HG03575 (cell line): ENCODE measurements around the gene RALGDS.

Experiments
- ATAC-seq: cut with Tn5 transposase; IDR thresholded peaks from one replicate; pipeline ENCODE4 v1.9.1; 2021; ENCODE audit not compliant: unreplicated experiment, insufficient number of reproducible peaks, low FRiP score; ENCODE audit errors: extremely low read depth

RALGDS gene

DNA sequence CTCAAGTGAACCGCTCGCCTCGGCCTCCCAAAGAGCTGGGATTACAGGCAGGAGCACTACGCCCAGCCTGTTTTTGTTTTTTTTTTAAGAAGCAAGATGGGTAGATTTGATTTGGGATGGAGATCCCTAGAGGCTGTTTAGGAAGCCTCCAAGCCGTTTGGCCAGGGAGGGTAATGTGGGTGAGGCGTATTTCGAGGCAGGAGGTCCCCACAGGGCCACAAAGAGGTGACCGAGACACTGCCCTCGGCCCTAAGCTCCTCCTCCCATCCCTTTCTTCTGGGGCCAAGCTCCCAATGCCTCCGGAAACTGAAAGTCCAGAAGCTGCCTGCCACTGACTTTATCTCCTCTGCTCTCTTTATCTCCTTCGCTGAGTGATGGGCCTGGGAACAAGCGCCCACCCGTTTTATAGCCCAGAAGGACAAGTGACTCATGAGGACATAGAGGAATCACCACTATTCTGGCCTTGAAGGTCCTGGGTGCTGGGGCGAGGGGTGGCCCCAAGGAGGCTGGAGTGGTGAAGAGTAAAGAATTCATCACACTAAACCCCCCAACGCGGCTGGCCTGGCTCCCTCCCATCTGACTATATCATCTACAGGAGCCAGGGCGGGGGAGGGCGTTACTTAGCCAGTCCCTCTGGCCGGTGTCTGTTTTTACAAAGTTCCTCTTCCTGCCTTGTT lies 2.0 kb upstream of the RALGDS start:
- ATAC-seq, result no peak

DNA sequence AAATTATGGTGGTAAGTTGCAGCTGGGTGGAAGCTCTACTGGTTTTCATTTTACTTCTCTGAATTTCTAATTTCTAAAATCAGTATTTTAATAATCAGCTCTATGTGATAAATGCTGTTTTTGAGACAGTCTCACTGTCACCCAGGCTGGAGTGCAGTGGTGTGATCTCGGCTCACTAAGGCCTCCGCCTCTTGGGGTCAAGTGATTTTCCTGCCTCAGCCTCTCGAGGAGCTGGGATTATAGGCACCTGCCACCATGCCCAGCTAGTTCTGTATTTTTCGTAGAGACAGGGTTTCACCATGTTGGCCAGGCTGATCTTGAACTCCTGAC lies 1.5 kb upstream of the RALGDS start:
- no peak for ATAC-seq

DNA sequence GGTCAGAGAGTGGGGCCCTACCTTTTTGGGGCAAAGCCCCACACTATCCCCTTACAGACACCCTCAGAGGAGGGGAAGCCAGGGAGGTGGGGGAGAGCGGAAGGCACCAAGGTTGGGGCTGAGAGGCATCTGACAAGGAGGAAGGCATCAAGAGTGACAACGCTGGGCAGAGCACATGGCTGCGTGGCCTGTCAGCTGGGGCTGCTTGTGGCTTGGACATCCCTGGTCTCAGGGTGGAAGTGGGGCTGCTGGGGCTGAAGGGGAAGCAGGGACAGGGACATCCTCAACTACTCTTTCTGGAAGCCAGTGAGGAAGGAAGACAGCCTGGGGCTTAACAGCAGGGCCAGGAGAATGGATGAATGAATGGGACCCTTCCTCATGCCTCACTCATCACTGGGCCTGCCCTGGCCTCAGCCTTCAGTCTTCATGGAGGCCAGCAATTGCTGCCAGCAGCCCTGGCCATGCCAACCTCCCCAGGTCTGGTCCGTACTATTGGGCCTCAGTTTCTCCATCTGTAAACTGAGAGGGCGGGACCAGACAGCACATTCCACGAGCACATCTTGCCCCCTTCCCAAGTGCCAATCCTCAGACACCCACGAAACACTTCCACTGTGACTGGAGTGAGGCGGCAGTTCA lies 993 bp upstream of the RALGDS start:
- no peak for ATAC-seq

DNA sequence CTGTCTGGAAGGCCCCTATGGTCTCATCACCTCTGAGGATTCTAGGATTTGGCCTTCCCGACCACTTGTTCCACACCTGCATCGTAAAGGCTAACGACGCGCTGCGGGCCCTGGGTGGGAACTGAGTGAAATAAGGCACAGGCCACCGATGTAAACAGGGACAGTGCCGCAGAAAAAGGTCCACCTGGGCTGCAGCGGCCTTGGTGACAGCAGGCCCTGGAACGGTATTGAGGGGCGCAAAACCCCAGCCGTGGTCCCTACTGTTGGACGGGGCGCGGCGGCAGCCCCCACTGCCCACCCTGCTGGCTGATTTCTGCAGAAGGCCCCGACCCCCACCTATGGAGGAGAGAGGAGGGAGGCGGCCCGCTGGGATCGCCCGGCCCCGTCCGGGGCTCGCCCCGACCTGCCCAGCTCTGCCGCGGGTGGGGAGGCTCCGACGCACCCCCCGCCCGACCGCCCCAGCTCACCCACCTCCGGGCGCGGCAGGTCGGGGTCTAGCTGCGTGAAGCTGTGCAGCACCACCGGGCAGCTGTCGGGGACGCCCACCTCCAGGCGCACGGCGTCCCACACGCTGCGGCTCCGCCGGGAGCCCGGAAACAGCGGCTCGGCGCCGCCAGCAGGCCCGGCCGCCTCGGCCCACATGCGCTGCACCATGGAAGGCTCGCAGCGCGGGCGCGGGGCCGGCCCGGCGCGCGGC lies 391 bp downstream of the RALGDS start:
- no peak for ATAC-seq

DNA sequence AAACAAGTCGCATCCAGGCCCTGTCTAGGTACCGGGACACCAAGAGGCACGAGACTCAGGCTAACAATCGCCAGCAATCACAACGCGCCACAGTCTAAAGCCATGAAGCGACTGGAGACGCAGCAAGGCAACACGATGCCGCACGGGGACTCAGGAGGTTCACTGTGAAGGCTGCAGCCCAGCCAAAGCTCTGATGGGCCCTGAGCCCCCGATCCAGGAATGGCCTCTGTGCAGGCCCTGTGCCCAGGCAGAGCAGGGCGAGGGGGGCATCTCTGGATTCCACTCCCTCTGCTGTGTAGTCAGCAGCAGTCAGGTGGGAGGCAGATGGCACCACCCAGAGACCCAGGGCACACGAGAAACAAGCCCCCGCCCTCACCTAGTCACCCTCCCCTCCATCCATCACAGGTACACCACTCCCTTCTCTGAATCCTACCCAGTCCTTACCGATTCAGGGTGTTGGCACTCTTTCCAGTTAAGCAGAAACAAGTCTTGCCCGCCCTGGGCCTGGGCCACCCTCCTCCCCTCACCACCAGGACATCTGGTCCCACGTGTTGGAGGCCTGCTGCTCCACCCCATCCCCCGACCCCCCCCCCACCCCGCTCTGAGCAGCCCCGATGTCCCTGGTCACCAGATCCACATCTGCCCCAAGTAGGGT lies 1.1 kb downstream of the RALGDS start:
- no peak for ATAC-seq

DNA sequence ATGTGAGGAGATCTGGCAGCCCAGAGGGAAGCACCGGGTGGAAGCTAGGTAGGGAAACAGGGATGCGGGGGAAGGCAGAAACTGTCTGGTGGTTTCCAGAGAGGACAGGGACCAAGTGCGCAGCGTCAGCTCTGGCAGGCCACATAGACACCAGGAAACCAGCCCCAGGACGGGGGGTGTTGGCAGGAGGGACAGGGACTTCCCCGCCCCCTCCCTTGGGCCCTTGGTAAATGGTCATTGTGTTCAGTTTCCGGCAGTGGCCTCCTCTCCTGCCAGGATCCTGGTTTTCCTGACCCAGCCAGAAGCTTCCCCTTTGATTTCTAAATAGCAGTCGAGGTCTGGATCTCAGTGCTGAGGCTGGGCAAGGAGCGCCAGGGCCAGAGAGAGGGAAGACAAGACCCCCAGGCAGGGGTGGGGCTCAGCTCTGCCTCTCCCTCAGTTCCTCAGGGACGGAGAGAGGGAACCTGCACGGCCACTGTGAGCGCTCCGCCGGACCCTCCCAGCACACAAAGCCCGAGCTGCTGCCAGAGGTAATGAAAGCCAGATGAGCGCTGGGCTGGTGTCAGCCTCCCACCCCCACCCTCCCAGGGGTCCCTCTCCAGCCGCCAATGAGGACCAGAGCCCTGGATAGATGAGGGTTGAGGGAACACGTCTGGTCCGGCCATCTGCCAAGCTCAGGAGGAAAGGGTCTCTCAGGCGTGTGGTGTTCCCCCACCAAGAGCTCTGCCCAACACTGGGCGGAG lies 1.8 kb downstream of the RALGDS start:
- no peak for ATAC-seq

DNA sequence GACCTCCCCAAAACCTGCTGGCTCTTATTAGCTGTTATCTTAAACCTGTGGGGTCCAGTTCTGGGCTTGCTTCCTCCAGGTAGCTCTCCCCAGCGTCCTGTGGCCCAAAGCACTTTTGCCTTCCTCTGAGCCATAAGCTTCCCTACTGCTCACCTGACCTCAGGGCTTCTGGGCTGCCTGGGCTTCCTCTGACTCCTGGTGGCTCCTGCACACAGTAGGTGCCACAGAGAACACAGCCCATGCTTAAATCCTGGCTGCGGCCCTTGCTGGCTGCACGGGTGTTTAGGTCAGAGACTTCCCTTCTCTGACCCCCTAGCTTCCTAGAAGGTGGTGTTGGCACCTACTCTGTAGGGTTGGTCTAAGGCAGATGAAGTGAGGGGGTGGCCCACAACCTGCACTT lies 2.5 kb downstream of the RALGDS start:
- no peak for ATAC-seq

DNA sequence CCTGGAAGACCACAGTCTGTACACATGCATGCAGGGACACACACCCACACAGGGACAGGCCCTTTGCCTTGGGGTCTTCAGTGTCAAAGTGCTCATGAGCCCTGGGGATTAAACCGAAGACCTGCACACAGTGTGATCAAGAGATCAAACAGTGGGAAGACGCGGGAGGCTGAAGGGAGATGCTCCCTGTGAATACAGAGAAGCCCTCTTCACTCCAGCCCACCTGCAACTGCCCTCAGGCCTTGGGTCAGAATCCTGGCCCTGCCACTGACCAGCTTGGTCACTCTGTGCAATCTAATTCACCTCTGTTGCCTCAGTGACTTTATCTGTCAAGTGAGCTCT lies 2.9 kb downstream of the RALGDS start:
- no peak for ATAC-seq

DNA sequence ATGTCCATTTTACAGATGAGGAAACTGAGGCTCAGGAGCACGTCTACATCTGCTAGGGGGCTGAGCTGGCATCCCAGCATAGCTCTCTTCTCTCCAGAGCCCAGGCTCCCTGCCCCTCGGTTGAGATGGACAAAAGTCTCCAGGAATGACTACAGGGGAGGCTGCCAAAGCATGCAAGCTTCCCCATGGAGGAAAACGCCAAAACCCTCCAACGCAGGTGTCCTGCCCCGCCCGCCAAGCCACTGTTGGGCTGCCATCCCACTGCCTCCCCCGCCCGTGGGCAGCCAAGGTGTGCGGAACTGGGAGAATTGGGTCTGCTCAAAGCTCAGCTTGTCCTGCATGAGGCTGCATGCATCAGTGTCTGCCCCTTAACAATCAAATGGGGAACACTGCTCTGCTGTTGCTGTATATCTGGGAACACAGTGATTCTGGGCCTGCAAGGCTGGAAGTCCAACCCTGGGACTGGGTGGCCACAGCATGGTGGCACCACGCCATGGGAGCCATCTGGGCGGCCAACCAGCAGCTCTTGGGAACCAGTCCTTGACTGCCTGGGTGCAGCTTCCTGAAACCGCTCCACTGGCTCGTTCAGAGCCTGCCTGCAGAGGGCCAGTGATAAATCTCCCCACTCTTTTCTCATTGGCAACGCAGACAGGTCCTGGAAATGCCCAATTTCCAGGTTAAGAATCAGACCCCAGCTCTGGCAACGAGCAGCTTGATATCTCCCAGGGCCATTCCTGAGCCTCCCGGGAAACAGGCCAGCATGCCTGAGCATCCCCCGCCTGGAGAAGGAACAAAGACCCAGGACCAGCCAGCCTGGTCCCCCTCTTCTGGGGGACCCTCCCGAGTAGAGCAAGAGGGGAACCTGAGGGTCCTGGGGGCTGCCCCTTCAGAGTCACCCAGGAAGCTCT lies 3.5 kb downstream of the RALGDS start:
- no peak for ATAC-seq

DNA sequence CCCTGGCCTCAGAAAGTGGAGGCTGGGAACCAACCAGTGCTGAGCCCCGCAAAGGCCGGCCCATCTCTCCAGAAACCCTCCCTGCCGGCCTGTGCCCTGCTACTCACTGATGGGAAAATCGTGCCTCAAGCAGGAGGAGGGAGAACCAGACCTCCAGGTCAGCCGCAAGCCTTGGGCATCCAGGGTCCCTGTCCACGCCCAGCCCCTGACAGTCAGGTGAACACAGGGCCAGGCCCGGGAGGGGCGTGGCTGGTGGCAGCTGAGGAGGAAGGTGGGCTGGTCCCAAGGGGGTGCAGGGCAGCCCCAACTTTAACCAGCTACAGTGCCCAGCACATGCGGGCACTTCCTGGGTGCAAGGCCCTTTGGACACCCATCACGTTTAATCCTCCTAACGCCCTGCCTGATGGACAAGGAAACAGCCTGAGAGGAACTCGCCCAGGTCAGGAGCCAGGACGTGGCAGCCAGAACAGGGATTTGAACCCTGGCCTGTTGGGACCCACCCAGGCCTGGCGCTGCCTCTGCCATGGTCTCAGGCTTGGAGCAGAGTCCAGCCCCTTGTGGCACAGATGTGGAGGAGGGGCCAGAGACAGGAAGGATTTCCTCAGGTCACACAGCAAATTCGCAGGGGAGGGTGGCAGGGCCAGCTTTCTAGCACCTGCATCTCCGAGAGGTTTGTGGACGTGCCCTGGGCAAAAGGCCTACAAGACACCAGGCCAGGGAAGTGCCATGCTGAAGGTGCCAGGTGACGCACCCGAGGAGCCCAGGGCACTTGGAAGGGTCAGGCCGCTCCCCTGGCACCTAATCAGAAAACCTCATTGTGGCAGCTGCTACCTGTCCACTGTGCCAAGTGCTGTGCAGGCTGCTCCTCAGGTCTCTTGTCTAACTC lies 4.5 kb downstream of the RALGDS start:
- ATAC-seq, result no peak

DNA sequence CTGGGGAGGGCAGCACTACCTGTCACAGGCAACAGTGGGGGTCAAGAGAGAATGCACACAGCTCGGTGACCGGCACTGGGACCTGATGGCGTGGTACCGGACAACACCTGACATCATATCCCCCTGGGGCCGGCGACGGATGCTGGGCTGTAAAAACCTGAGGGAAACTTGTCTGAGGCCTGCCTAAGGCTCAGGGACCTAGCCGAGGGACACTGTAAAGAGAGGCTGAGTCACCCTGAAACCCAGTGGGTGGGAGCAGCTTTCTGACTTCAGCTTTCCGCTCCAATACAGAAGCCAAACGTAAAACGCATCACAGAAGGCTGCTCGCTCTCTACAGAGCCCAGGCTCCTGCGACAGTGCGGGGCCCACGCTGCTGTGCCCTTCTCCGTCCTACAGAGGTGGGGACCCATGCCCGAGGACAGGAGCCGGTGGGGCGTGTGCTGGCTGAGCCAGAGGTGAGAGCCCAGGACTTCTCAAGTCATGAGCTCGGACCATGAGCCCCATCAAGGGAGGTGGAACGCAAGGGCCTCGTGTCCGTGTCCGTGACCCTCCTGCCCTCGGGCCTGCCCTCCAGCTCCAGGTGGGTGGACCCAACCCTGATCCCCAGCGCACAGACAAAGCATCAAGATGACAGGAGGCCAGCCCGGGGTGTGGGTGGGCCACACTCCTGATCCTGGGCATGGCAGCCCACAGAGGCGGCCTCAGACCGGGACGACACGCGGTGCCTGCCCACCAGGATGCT lies 5.3 kb downstream of the RALGDS start:
- no peak for ATAC-seq

DNA sequence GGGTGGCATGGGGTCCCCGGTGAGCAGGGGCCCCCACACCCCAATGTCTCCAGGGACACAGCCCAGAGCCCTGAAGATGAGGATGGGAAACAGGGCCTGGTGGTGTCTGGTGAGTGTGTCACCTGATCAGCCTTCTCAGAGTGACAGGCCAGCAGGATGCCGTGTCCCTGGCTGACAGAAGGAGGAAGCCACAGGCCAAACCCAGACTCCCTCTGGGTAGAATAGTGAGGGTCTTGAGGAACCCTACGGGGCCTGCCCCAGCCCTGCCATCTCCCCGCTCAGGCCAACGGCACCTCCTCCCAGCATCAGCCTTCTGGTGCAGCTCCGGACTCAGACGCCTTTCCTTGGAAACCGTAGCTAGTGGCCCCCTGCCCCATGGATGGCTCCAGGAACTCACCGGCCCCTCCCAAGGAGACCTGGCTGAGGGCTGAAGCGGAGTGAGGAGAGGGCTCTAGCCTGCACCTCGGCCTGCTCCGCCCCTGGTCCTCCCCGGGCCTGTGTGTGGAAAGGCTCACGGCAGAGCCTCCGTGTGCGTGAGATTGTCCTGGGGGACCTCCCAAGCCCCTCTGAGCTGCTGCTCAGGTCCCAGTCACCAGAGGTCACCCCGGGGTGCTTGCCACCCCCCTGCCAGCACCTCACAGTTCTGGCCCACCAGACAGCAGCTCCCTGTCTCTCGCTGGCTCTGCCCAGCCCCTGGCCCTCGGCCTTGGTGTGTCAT lies 6.0 kb downstream of the RALGDS start:
- no peak for ATAC-seq

DNA sequence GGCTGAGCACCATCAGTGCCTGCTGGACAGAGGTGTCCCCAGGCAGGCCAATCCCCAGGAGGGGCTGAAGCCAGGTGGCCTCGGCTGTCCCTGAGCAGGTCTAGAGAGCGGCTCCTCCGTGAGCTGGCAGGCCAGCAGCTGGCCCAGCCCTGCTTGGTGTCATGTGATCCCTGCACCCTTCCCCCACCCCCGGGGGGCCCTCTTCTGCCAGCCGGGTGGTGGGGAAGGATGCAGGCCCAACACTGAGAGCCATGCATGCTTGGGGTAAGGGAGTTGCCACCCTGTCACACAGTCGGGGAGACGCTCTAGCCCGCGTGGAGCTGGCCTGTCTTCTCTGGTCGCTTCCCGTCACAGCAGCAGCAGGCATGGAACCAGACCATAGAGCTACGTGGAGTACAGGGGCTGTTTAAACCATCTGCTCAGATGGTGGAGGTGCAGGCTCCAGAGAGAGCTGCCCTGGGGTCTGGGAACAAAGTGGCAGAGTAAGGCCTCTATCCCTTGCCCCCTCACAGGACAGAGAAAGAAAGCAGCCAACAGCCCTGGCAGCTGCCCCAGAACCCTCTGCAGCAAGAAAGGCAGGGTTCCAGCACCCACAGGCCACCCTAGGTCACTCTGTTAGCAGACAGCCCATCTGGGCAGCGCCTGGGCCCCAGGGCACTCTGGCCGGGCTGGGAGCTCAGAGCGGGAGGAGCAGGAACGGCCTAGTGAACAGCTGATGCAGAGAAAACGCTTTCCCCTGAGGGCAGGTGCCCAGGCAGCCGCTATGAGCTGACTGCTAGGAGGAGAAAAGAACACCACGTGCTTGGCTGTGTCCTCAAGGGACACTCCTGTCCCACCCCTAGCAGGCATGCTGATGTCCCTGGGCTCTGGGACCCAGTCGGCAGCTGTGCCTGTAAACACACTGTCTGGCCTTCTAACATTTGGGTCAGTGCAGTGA lies 6.8 kb downstream of the RALGDS start:
- ATAC-seq, result no peak

DNA sequence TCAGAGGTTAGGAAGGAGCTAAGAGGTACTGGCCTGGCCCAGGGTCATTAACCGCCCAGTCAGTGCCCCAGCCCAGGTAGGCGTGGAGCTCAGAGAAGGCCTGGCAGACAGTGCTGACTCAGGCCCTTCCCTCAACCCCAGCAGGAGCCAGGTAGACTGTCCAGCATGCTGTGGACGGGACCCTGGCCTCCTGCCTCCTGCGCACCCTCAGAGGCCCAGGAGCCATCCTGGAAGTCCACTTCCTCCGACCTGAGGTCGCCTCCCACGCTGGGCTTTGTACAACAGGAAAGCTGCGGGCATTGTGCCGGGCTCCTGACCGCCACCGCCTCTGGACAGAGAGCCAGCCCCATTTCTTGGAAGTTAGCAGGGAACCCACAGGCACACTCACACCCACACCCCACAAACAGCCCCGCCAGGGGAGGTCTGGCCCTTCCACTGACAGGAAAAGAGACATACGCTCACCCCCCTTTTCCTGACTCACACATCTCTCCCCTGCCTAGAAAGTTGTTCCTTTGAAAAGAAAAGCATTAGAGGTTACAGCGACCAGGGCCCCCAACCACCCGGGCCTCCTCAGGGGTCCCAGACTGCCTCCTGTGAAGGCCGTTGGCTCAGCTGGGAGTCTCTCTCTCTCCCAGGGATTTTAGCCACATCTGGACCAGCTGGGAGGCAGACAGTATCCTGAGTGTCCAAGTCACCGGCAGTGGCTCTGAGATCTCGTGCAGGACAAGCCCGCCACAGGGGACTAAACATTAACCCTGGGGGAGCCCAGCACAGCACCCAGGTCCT lies 7.7 kb downstream of the RALGDS start:
- ATAC-seq, result no peak

DNA sequence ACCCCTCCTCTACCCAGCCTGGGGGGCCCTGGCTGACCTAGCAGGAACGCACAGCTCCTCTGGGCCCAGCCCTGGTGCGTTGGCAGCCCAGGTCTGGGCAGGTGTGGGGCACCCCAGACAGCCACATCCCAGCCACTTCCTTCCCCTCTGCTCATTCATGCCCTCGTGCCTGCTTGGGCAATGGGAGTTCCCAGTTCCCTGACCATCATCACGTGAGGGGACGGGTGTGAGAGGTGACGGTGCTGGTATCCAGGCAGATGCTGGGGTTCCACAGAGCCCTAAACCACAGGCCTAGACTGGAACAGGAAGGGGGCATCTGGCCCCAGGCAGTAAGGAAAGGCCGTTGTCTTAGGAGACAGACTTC lies 8.4 kb downstream of the RALGDS start:
- ATAC-seq, result no peak
